ENCODE measurements around the gene CHMP2A. TPM values are rescaled to one million over a fixed set of nuclear protein-coding genes. Genes with fewer than 3 reads are reported as not detected.

The CHMP2A gene
- total RNA-seq, 1 donor from 2014 or later = 127 TPM

- DNase-seq (ENCODE audit: low read depth) = no peak
Observed at GRCh38 chr19:58538257-58539168, 16.4 kb downstream of the CHMP2A start.

- no peak for DNase-seq (ENCODE audit: low read depth)
Observed at GRCh38 chr19:58536852-58537798, 17.8 kb downstream of the CHMP2A start.

- no peak for DNase-seq (ENCODE audit: low read depth)
Observed at GRCh38 chr19:58535857-58536256, 19.0 kb downstream of the CHMP2A start.

- no peak for DNase-seq (ENCODE audit: low read depth)
Observed at GRCh38 chr19:58531034-58531840, 23.7 kb downstream of the CHMP2A start.

- no peak for DNase-seq (ENCODE audit: low read depth)
Observed at GRCh38 chr19:58529405-58529804, 25.5 kb downstream of the CHMP2A start.

- no peak for DNase-seq (ENCODE audit: low read depth)
Observed at GRCh38 chr19:58522709-58523108, 32.2 kb downstream of the CHMP2A start.

- DNase-seq (ENCODE audit: low read depth) = no peak
Observed at GRCh38 chr19:58521651-58522050, 33.3 kb downstream of the CHMP2A start.

GRCh38 chr19:58520257-58520599, 34.7 kb downstream of the CHMP2A start:
- DNase-seq (ENCODE audit: low read depth) = no peak

- DNase-seq (ENCODE audit: low read depth) = peak; percentile 90
Observed at GRCh38 chr19:58519355-58520256, 35.3 kb downstream of the CHMP2A start, which contains the start of gene ZBTB45. Gene ZBTB45, minus strand, starts transcription at chr19:58519810. Its CDS starts 2,137 bp downstream, at chr19:58517673.

- peak; percentile 46 for DNase-seq (ENCODE audit: low read depth)
Observed at GRCh38 chr19:58519087-58519354, 35.9 kb downstream of the CHMP2A start.

GRCh38 chr19:58518256-58519086, 36.4 kb downstream of the CHMP2A start:
- no peak for DNase-seq (ENCODE audit: low read depth)

GRCh38 chr19:58516964-58517833, 37.7 kb downstream of the CHMP2A start:
- no peak for DNase-seq (ENCODE audit: low read depth)

GRCh38 chr19:58516246-58516836, 38.6 kb downstream of the CHMP2A start:
- no peak for DNase-seq (ENCODE audit: low read depth)

GRCh38 chr19:58515259-58515658, 39.6 kb downstream of the CHMP2A start:
- no peak for DNase-seq (ENCODE audit: low read depth)

GRCh38 chr19:58514564-58515022, 40.3 kb downstream of the CHMP2A start:
- DNase-seq (ENCODE audit: low read depth) = no peak

GRCh38 chr19:58513694-58514563, 41.0 kb downstream of the CHMP2A start:
- DNase-seq (ENCODE audit: low read depth) = peak; percentile 69

GRCh38 chr19:58513213-58513693, 41.7 kb downstream of the CHMP2A start:
- DNase-seq (ENCODE audit: low read depth) = no peak
